NCI-H1694 (cell line): ENCODE data around the gene CSTF2T.

Experiments
- DNase-seq: peaks from one replicate; lab custom pipeline; 2025; lab: John Stamatoyannopoulos, UW

CSTF2T gene

DNA sequence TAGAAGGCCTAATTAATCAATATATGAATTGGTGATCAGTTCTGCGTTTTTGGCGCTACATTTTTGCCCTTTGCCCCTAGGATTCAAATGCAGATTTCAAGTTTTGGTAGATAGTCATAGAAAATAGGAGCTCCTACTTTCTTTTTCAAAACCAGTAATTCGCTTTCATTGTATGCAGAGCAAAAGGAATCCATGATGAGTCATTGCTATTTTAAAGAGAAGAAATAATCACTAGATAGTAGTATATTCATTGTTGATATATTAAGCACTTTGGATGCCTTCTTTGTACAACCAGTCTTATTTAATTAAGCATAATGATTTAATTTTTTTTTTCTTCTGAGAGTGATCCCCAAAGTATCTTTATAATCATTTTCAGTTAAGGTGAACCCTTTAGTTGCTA lies 50.3 kb downstream of the CSTF2T start:
- DNase-seq = no peak
